ENCODE results near the gene RLN2. TPM values are rescaled to one million over a fixed set of nuclear protein-coding genes. Genes with fewer than 3 reads are reported as not detected.
A peak's percentile ranks its signal among the peaks of the same experiment; 100 is the strongest.
"Not testable (repeated sequence)": the region's sequence is repeated elsewhere in the genome, so short reads cannot be mapped to it uniquely, and the experiment has no call there.

Gene RLN2
- total and polyA plus RNA-seq, 2 donors (not counting 1 experiment from before 2014, with no cell fraction given): not detected

DNA sequence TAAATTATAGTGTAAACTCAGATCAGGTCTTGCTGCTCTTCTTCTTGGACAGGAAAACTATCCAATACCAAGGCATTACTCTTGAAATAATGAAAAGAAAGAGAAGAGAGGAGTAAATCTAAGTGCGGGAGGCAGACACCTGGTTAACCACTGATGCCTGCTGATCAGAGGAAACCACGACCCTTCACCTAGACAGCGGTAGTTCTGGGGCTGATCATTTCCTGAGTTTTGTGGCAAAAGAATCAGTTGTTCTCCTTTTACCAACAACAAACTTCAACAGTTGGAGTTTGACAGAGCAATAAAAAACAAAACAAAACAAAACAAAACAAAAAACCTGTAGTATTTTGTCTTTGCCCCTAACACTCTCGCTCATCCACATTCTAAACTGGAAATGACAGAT, 32.2 kb upstream of the RLN2 start:
- Histone ChIP-seq H3K27me3 (ENCODE audit: control insufficient read depth, insufficient read depth, low read length) (peaks cover 6% of the 10 kb centered on the region), H3K4me3 (replicated peaks in 1 of 4; ENCODE audit: control extremely low read depth in 1 of 4, insufficient read depth in 1 of 4, low read depth in 3 of 4, low read length in 4 of 4) (no peak overlapping the region), H3K9me3 (ENCODE audit: control insufficient read depth, insufficient read depth, low read depth, low read length) (no peaks in the 10 kb centered on the region), H3K4me1 (ENCODE audit: control insufficient read depth, extremely low read depth, insufficient read depth, low read length) (no peaks in the 10 kb centered on the region), H3K79me2 (ENCODE audit: control insufficient read depth, insufficient read depth, low read length) (no peaks in the 10 kb centered on the region), H4K20me1 (ENCODE audit: control insufficient read depth, extremely low read depth, insufficient read depth, low read length) (no peaks in the 10 kb centered on the region), H3K4me2 (ENCODE audit: extremely low read depth, insufficient read depth, low read length) (no peak overlapping the region), H3K36me3 (ENCODE audit: control insufficient read depth, insufficient read depth, low read length) (no peaks in the 10 kb centered on the region), H3K9ac (ENCODE audit: insufficient read depth, low read length) (no peak overlapping the region), H3K27ac (ENCODE audit: insufficient read depth, low read length) (no peak overlapping the region), H2AFZ (ENCODE audit: low read length) (no peak overlapping the region)
- no peak for DNase-seq (ENCODE audit: low read depth in 2 of 2)
- TF ChIP-seq EZH2 (IDR thresholded peaks at IDR 0.05; ENCODE audit: low read length, missing control alignments): no peak
- TF ChIP-seq, protein P1, sequence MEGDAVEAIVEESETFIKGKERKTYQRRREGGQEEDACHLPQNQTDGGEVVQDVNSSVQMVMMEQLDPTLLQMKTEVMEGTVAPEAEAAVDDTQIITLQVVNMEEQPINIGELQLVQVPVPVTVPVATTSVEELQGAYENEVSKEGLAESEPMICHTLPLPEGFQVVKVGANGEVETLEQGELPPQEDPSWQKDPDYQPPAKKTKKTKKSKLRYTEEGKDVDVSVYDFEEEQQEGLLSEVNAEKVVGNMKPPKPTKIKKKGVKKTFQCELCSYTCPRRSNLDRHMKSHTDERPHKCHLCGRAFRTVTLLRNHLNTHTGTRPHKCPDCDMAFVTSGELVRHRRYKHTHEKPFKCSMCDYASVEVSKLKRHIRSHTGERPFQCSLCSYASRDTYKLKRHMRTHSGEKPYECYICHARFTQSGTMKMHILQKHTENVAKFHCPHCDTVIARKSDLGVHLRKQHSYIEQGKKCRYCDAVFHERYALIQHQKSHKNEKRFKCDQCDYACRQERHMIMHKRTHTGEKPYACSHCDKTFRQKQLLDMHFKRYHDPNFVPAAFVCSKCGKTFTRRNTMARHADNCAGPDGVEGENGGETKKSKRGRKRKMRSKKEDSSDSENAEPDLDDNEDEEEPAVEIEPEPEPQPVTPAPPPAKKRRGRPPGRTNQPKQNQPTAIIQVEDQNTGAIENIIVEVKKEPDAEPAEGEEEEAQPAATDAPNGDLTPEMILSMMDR (conservative IDR thresholded peaks at IDR 0.05 in 1 of 2, IDR thresholded peaks at IDR 0.05 in 1 of 2; ENCODE audit: low read depth in 1 of 2, low read length in 2 of 2): no peak

DNA sequence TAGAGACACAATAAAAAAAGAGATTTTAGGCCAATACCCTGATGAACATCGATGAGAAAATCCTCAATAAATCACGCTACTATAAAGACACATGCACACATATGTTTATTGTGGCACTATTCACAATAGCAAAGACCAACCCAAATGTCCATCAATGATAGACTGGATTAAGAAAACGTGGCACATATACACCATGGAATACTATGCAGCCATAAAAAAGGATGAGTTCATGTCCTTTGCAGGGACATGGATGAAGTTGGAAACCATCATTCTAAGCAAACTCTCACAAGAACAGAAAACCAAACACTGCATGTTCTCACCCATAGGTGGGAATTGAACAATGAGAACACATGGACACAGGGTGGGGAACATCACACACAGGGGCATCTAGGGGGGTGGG, 26.8 kb upstream of the RLN2 start:
- DNase-seq (ENCODE audit: low read depth in 2 of 2); H3K27me3 ChIP-seq (ENCODE audit: control insufficient read depth, insufficient read depth, low read length); H3K36me3 ChIP-seq (ENCODE audit: control insufficient read depth, insufficient read depth, low read length); H3K4me1 ChIP-seq (ENCODE audit: control insufficient read depth, extremely low read depth, insufficient read depth, low read length); H2AFZ ChIP-seq (ENCODE audit: low read length); H3K27ac ChIP-seq (ENCODE audit: insufficient read depth, low read length); H3K79me2 ChIP-seq (ENCODE audit: control insufficient read depth, insufficient read depth, low read length); H3K9ac ChIP-seq (ENCODE audit: insufficient read depth, low read length); H4K20me1 ChIP-seq (ENCODE audit: control insufficient read depth, extremely low read depth, insufficient read depth, low read length); H3K9me3 ChIP-seq (ENCODE audit: control insufficient read depth, insufficient read depth, low read depth, low read length); H3K4me3 ChIP-seq (replicated peaks in 1 of 4; ENCODE audit: control extremely low read depth in 1 of 4, insufficient read depth in 1 of 4, low read depth in 3 of 4, low read length in 4 of 4); H3K4me2 ChIP-seq (ENCODE audit: extremely low read depth, insufficient read depth, low read length): not testable (repeated sequence)

DNA sequence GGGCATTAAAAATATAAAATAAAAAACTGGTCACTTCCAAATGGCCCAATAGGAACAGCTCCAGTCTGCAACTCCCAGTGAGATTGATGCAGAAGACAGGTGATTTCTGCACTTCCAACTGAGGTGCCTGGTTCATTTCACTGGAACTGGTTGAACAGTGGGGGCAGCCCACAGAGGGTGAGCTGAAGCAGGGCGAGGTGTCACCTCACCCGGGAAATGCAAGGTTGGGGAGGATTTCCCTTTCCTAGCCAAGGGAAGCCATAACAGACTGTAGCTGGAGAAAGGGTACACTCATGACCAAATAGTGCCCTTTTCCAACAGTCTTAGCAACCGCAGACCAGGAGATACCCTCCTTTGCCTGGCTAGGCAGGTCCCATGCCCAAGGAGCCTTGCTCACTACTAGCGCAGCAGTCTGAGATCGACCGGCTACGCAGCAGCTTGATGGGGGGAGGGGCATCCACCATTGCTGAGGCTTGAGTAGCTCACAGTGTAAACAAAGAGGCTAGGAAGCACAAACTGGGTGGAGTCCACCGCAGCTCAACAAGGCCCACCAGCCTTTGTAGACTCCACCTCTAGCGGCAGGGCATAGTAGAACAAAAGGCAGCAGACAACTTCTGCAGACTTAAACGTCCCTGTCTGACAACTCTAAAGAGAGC, 22.5 kb upstream of the RLN2 start:
- Histone ChIP-seq H3K4me2 (ENCODE audit: extremely low read depth, insufficient read depth, low read length) (no peak overlapping the region), H3K36me3 (ENCODE audit: control insufficient read depth, insufficient read depth, low read length) (no peaks in the 10 kb centered on the region), H3K9ac (ENCODE audit: insufficient read depth, low read length) (no peak overlapping the region), H3K4me3 (replicated peaks in 1 of 4; ENCODE audit: control extremely low read depth in 1 of 4, insufficient read depth in 1 of 4, low read depth in 3 of 4, low read length in 4 of 4) (no peak overlapping the region), H3K4me1 (ENCODE audit: control insufficient read depth, extremely low read depth, insufficient read depth, low read length) (no peaks in the 10 kb centered on the region), H3K27ac (ENCODE audit: insufficient read depth, low read length) (no peak overlapping the region), H2AFZ (ENCODE audit: low read length) (no peak overlapping the region), H3K79me2 (ENCODE audit: control insufficient read depth, insufficient read depth, low read length) (no peaks in the 10 kb centered on the region), H4K20me1 (ENCODE audit: control insufficient read depth, extremely low read depth, insufficient read depth, low read length) (no peaks in the 10 kb centered on the region), H3K9me3 (ENCODE audit: control insufficient read depth, insufficient read depth, low read depth, low read length) (no peaks in the 10 kb centered on the region), H3K27me3 (ENCODE audit: control insufficient read depth, insufficient read depth, low read length) (no peaks in the 10 kb centered on the region)
- DNase-seq (ENCODE audit: low read depth in 2 of 2): peak; percentile 7 to 35
- TF ChIP-seq, protein P1 (conservative IDR thresholded peaks at IDR 0.05 in 1 of 2, IDR thresholded peaks at IDR 0.05 in 1 of 2; ENCODE audit: low read depth in 1 of 2, low read length in 2 of 2): no peak
- no peak for TF ChIP-seq EZH2 (IDR thresholded peaks at IDR 0.05; ENCODE audit: low read length, missing control alignments)

Data from fibroblast of lung (primary cell).